Adrenal gland (tissue), 5 donors: ENCODE results near the gene ISG20.

ENCODE experiments used
- CTCF ChIP-seq, 6 experiments: fragments of 450-650 bp in 4 of 6; fragments of 200-600 bp in 2 of 6; sonication (generic) in 1 of 6; IDR thresholded peaks; 1 replicate in 5 of 6; 2 replicates in 1 of 6; pipeline versions ENCODE4 v1.5.1 to v1.8.0; 2016 to 2021; ENCODE audit warnings: antibody characterized with exemption in 6 of 6, mild to moderate bottlenecking in 2 of 6, moderate library complexity in 1 of 6
- POLR2A ChIP-seq, 2 donors: fragments of 450-650 bp; IDR thresholded peaks; one replicate each; pipeline ENCODE4 v1.6.1; 2017; ENCODE audit warnings: antibody characterized with exemption in 2 of 2, mild to moderate bottlenecking in 2 of 2, moderate library complexity in 1 of 2
- donor health status: DM: no; HTN: no; CAD: no.

DNA sequence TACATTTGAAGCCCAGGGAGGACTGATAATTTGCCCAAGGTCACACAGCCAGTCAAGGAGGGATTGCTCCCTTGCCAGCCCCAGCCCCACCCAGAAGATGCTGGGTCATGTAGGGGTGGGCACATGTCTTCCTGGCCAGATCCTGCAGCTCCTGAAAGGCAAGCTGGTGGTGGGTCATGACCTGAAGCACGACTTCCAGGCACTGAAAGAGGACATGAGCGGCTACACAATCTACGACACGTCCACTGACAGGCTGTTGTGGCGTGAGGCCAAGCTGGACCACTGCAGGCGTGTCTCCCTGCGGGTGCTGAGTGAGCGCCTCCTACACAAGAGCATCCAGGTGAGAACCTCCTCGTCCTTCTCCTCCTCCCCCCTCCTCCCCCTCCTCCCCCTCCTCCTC is 13.2 kb downstream of the ISG20 start:
- TF ChIP-seq POLR2A (IDR thresholded peaks at IDR 0.05): no peak
- TF ChIP-seq CTCF (IDR thresholded peaks at IDR 0.05): no peak
